NB4 (cell line): ENCODE results near the gene LRIT3.

Experiments used
- DNase-seq: peaks from one replicate; pipeline ENCODE4 v3.0.0; 2010; ENCODE audit warnings: low read depth
- H3K4me3 ChIP-seq: one replicate; pipeline ENCODE4 v1.5.1; 2011; ENCODE audit warnings: mild to moderate bottlenecking, low read depth, low read length, moderate library complexity
- MYC ChIP-seq: IDR thresholded peaks from 2 replicates; pipeline ENCODE4 v1.6.1; 2011; ENCODE audit warnings: low read depth, low read length
- POLR2A ChIP-seq: IDR thresholded peaks from 2 replicates; pipeline ENCODE4 v1.6.1; 2011; ENCODE audit warnings: mild to moderate bottlenecking; ENCODE audit not compliant: insufficient read length; ENCODE audit errors: extremely low read depth
- TF ChIP-seq, protein P1 (sequence below): IDR thresholded peaks from 2 replicates; pipeline ENCODE4 v1.6.1; 2011; ENCODE audit warnings: low read depth, low read length
- TF ChIP-seq, protein P2 (sequence below): IDR thresholded peaks from one replicate; pipeline ENCODE4 v1.5.1; 2012; ENCODE audit warnings: low read depth, low read length

Gene LRIT3

DNA sequence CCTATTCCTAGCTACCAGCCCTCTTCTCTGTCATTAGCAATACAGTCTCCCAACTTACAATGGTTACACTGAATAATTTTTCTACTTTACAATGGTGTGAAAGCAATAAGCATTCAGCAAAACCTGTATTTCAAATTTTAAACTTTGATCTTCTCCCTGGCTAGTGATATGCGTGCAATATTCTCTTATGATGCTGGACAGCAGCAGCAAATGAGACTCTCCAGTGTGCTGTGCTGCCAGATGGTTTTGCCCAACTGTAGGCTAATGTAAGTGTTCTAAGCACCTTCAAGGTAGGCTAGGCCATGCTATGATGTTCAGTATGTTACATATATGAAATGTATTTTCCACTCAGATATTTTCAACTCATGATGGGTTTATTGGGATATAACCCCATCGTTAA, 38.3 kb upstream of the LRIT3 start:
- H3K4me3 ChIP-seq, result no peak overlapping the region
- TF ChIP-seq, protein P1, sequence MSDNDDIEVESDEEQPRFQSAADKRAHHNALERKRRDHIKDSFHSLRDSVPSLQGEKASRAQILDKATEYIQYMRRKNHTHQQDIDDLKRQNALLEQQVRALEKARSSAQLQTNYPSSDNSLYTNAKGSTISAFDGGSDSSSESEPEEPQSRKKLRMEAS, result no peak
- TF ChIP-seq MYC (no peak), POLR2A (no peak)
- TF ChIP-seq, protein P2, sequence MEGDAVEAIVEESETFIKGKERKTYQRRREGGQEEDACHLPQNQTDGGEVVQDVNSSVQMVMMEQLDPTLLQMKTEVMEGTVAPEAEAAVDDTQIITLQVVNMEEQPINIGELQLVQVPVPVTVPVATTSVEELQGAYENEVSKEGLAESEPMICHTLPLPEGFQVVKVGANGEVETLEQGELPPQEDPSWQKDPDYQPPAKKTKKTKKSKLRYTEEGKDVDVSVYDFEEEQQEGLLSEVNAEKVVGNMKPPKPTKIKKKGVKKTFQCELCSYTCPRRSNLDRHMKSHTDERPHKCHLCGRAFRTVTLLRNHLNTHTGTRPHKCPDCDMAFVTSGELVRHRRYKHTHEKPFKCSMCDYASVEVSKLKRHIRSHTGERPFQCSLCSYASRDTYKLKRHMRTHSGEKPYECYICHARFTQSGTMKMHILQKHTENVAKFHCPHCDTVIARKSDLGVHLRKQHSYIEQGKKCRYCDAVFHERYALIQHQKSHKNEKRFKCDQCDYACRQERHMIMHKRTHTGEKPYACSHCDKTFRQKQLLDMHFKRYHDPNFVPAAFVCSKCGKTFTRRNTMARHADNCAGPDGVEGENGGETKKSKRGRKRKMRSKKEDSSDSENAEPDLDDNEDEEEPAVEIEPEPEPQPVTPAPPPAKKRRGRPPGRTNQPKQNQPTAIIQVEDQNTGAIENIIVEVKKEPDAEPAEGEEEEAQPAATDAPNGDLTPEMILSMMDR, result no peak
- DNase-seq, result no peak

DNA sequence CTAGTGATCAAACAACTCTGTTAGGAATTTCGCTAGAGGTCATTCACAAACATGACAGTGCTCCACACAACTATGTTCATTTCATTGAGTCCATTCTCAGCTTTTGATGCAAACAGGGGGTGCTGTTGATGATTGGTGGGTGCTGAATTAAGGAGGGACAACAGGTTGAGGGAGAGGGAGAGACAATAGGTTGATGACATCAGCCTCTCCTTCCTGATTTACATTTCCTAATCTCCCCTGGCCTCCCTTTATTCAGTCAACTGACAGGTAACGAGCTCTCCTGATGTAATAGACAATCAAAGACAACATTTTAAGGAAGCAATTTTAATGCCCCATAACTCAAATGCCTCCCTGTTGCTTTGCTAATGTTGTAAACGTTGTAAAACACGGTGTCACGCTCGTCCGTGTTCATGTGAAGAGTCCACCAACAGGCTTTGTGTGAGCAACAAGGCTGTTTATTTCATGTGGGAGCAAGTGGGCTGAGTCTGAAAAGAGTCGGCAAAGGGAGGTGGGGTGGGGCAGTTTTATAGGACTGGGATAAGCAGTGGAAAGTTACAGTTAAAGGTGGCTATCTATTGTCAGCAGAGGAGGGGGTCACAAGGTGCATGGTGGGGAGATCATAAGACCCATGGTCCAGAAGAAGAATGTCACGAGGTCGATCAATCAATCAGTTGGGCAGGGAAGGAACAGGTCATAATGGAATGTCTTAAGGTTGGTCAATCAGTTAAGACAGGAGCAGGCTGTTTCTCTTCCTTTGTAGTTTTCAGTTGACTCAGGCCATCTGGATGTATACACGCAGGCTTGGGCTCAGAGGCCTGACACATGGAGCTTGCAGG, 37.1 kb upstream of the LRIT3 start:
- no peak for TF ChIP-seq MYC
- TF ChIP-seq, protein P1, result no peak
- DNase-seq, result no peak
- no peak overlapping the region for H3K4me3 ChIP-seq

DNA sequence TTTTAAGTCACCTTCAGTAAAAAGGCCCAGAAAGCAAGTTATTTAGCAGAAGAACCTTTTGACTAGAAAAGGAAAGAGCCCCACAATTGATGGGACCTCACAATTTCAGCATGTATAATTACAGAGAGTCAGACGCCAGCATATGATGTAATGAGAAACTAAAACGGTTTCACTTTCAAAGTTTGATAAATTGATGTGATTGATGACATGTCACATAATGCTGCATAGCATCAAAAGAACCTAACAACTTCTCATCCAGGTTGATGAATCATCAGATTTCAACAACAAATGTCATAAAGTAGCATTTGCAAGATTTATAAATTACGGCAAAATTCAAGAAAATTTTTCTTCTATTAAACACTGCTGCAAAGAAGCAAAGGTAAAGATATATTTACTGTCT, 36.2 kb upstream of the LRIT3 start:
- no peak for DNase-seq
- TF ChIP-seq, protein P1, result no peak
- TF ChIP-seq MYC (no peak), POLR2A (no peak)
- TF ChIP-seq, protein P2, result no peak
- H3K4me3 ChIP-seq, result no peak overlapping the region

DNA sequence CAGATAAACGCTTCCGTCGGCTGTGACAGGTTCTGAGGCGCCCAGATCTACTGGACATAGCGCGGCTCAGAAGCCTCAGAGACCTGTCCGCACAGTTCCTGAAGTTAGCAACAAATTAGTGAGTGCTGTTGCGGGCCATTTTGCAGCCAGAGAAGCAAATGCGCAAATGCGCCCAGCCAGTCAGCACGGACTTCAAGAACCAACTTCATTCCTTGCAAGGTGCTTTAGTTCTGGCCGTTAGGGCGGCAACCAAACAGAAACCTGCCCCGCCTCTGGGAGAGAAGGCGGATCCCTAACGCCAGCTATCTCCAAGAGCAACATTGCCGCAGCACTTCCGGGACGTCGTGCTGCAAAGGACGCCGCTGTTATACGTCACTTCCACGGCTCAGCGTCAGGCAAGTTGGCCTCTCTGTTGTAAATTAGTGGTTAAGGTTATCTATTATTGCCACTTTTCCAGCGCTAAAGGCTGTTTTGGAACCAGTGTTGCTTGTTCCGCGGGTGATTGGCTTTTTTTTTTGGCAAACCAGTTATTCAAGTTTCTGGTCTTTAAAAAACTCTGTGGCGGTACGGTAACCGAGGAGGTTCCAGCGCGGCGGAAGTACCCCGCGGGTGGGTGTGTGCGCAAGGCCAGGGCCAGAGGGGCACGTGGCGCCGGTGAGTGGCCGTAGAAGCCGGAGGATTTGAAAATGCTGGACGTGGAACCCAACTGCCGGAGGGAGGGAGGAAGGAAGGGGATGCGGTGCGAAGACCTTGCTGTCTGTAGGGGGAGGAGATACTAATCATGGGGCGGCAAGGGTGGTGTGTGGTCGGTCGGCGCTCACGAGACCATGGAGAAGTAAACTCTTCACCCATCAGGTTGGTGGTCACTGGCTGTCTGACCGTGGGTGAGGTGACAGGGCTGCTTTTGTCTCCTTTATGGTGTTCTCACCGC, 32.5 kb upstream of the LRIT3 start, which contains the start of gene GAR1:
GAR1 (plus strand) TSS at position 612 of the 931 bp plus-strand sequence. CDS start 403 bp downstream, outside the sequence.
- TF ChIP-seq, protein P2, result no peak
- TF ChIP-seq POLR2A (peak; percentile 69), MYC (peak; percentile 97)
- TF ChIP-seq, protein P1, result peak; percentile 93
- DNase-seq, result peak; percentile 96
- peak within 1 kb of the TSS; percentile 85 for H3K4me3 ChIP-seq

DNA sequence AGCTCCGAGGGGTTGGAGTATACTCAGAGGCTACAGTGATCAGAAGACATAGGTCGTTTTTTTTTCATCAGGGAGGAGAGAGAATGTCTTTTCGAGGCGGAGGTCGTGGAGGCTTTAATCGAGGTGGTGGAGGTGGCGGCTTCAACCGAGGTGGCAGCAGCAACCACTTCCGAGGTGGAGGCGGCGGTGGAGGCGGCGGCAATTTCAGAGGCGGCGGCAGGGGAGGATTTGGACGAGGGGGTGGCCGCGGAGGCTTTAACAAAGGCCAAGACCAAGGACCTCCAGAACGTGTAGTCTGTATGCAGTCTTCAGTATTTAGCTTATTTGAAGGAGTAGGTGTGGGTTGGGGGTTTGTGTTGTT, 31.8 kb upstream of the LRIT3 start:
- TF ChIP-seq, protein P2, result no peak
- no peak for TF ChIP-seq MYC
- no peak for TF ChIP-seq POLR2A
- TF ChIP-seq, protein P1, result no peak
- peak; percentile 45 for DNase-seq
- peak overlapping the region; percentile 85 for H3K4me3 ChIP-seq
